A549 (cell line): ENCODE results near the gene THADA.

Experiments
- EP300 ChIP-seq, 2 experiments: fragments of >200 bp; sonication (Bioruptor Twin); formaldehyde crosslinking; IDR thresholded peaks; 2 replicates in 1 of 2; 3 replicates in 1 of 2; pipeline ENCODE4 v1.6.1; 2016 to 2017
- JUN ChIP-seq, 2 experiments: fragments of >200 bp; sonication (Bioruptor Twin); formaldehyde crosslinking; IDR thresholded peaks; 2 replicates in 1 of 2; 3 replicates in 1 of 2; pipeline ENCODE4 v1.6.1; 2016 to 2017
- MAZ ChIP-seq: fragments of 150-350 bp; IDR thresholded peaks from 2 replicates; pipeline ENCODE4 v1.6.1; 2014; ENCODE audit warnings: antibody characterized with exemption, low read depth, low read length, borderline replicate concordance
- MYC ChIP-seq: IDR thresholded peaks from 2 replicates; pipeline ENCODE4 v1.6.1; 2012; ENCODE audit warnings: mild to moderate bottlenecking, inconsistent platforms, low read length, improper control_type of control experiment, borderline replicate concordance
- POLR2A ChIP-seq: IDR thresholded peaks from 2 replicates; pipeline ENCODE4 v1.6.1; 2012; ENCODE audit warnings: mild to moderate bottlenecking, low read length
- RAD21 ChIP-seq, 2 experiments: fragments of >200 bp in 1 of 2; sonication (Bioruptor Twin) in 1 of 2; formaldehyde crosslinking in 1 of 2; IDR thresholded peaks in 1 of 2; conservative IDR thresholded peaks in 1 of 2; 2 replicates in 1 of 2; 3 replicates in 1 of 2; pipeline ENCODE4 v1.6.1; 2012 to 2018; ENCODE audit warnings: inconsistent platforms in 1 of 2
- USF2 ChIP-seq: fragments of 450-650 bp; IDR thresholded peaks from 2 replicates; pipeline ENCODE4 v1.6.1; 2014; ENCODE audit warnings: antibody characterized with exemption
- TF ChIP-seq, protein P1 (sequence below): fragments of >200 bp; sonication (Bioruptor Twin); formaldehyde crosslinking; IDR thresholded peaks from 3 replicates; pipeline ENCODE4 v1.5.1; 2016

GRCh38 chr2:43437363-43437762, 158.5 kb downstream of the THADA start:
- TF ChIP-seq RAD21 (conservative IDR thresholded peaks at IDR 0.05 in 1 of 2, IDR thresholded peaks at IDR 0.05 in 1 of 2) (no peak), USF2 (no peak), MYC (no peak), JUN (IDR thresholded peaks at IDR 0.05) (no peak), EP300 (IDR thresholded peaks at IDR 0.05) (no peak), POLR2A (no peak), MAZ (no peak)
- TF ChIP-seq, protein P1, sequence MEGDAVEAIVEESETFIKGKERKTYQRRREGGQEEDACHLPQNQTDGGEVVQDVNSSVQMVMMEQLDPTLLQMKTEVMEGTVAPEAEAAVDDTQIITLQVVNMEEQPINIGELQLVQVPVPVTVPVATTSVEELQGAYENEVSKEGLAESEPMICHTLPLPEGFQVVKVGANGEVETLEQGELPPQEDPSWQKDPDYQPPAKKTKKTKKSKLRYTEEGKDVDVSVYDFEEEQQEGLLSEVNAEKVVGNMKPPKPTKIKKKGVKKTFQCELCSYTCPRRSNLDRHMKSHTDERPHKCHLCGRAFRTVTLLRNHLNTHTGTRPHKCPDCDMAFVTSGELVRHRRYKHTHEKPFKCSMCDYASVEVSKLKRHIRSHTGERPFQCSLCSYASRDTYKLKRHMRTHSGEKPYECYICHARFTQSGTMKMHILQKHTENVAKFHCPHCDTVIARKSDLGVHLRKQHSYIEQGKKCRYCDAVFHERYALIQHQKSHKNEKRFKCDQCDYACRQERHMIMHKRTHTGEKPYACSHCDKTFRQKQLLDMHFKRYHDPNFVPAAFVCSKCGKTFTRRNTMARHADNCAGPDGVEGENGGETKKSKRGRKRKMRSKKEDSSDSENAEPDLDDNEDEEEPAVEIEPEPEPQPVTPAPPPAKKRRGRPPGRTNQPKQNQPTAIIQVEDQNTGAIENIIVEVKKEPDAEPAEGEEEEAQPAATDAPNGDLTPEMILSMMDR, result no peak
